Panc1 (cell line): ENCODE measurements around the gene MRC1. TPM values are rescaled to one million over a fixed set of nuclear protein-coding genes. Genes with fewer than 3 reads are reported as not detected.

ENCODE experiments used
- ATAC-seq: fragments of 200-7000 bp; cut with Tn5 transposase; 2 replicates; pipeline ENCODE4 v1.9.1; 2020; ENCODE audit warnings: mild to moderate bottlenecking, moderate library complexity
- Bru-seq: library from RNA; stranded (reverse); fragments of 400-500 nt; gene quantifications from one replicate; lab custom pipeline; 2021; lab: Mats Ljungman, UMichigan
- BruChase-seq, 2 experiments: library from RNA; stranded (reverse); fragments of 400-500 nt; gene quantifications; one replicate each; lab custom pipeline; 2021; lab: Mats Ljungman, UMichigan
- BruUV-seq: library from RNA; stranded (reverse); fragments of 400-500 nt; replicated peaks from 2 replicates; lab custom pipeline; 2021; lab: Mats Ljungman, UMichigan
- CTCF ChIA-PET: fragments of 300-600 bp; sonication (Branson Sonifier 250); formaldehyde crosslinking; loops from one replicate; lab custom pipeline; 2022; ENCODE audit warnings: antibody characterized with exemption; lab: Charles Lee
- POLR2A ChIA-PET: fragments of 300-600 bp; sonication (Branson Sonifier 250); formaldehyde crosslinking; loops from one replicate; lab custom pipeline; 2022; ENCODE audit warnings: antibody characterized with exemption; lab: Charles Lee
- DNase-seq: peaks from one replicate; pipeline ENCODE4 v3.0.0-alpha.2; 2010; ENCODE audit warnings: low read depth, low spot score
- H3K27ac ChIP-seq: 2 replicates; pipeline ENCODE4 v1.5.1; 2011; ENCODE audit warnings: mild to moderate bottlenecking, low read length, inconsistent platforms
- H3K27me3 ChIP-seq: fragments of 200-500 bp; sonication (Bioruptor generic); 2 replicates; pipeline ENCODE4 v1.6.0; 2014; ENCODE audit warnings: low read length, inconsistent platforms; ENCODE audit not compliant: control insufficient read depth, insufficient read depth
- H3K36me3 ChIP-seq: fragments of 200-500 bp; sonication (Bioruptor generic); 2 replicates; pipeline ENCODE4 v1.5.1; 2014; ENCODE audit warnings: inconsistent platforms, mild to moderate bottlenecking, low read length, moderate library complexity; ENCODE audit not compliant: control insufficient read depth, insufficient read depth
- H3K4me1 ChIP-seq: 2 replicates; pipeline ENCODE4 v1.5.1; 2011; ENCODE audit warnings: inconsistent platforms, mild to moderate bottlenecking, low read length, moderate library complexity; ENCODE audit not compliant: control insufficient read depth, insufficient read depth
- H3K4me3 ChIP-seq, 2 experiments: 2 replicates each; pipeline ENCODE4 v1.5.1; 2011 to 2012; ENCODE audit warnings: low read depth in 2 of 2, low read length in 2 of 2, mild to moderate bottlenecking in 2 of 2, inconsistent platforms in 1 of 2, moderate library complexity in 1 of 2
- H3K9me3 ChIP-seq: fragments of 200-500 bp; sonication (Bioruptor generic); 2 replicates; pipeline ENCODE4 v1.5.1; 2014; ENCODE audit warnings: low read depth, mild to moderate bottlenecking, inconsistent platforms, low read length, moderate library complexity; ENCODE audit not compliant: control insufficient read depth, insufficient read depth
- POLR2AphosphoS5 ChIP-seq: IDR thresholded peaks from 2 replicates; pipeline ENCODE4 v1.6.1; 2012; ENCODE audit warnings: mild to moderate bottlenecking, low read depth, low read length, moderate library complexity
- SIN3A ChIP-seq: IDR thresholded peaks from 2 replicates; pipeline ENCODE4 v1.6.1; 2012; ENCODE audit warnings: low read depth, mild to moderate bottlenecking, low read length, moderate library complexity, borderline replicate concordance; ENCODE audit not compliant: insufficient read depth
- TCF7L2 ChIP-seq: IDR thresholded peaks from 2 replicates; pipeline ENCODE4 v1.6.1; 2011; ENCODE audit warnings: mild to moderate bottlenecking, low read depth, low read length, inconsistent platforms
- in situ Hi-C: cut with HindIII; loops from 2 replicates; pipeline ENCODE4 v1.10.0; 2016; ENCODE audit warnings: low sequenced_read_pairs, low pct_unique_long_range_greater_than_20kb
- intact Hi-C: fragments of 100-400 bp; cut with micrococcal nuclease; formaldehyde crosslinking; loops from one replicate; pipeline ENCODE4 v1.10.0; 2022; ENCODE audit not compliant: unreplicated experiment
- long read RNA-seq: library from polyadenylated mRNA; unstranded; transcript quantifications from one replicate; pipeline ENCODE4 v2.0.0, GENCODE V29; 2021; ENCODE audit not compliant: unreplicated experiment
- polyA plus RNA-seq: library from polyadenylated mRNA; unstranded; fragments of >200 nt; gene quantifications from one replicate; pipeline ENCODE4 v1.2.1, GENCODE V29; 2012; ENCODE audit warnings: missing spikeins; ENCODE audit not compliant: insufficient read length
- total RNA-seq: library from RNA; stranded (reverse); gene quantifications from one replicate; pipeline ENCODE4 v1.2.1, GENCODE V29; 2021; ENCODE audit not compliant: unreplicated experiment
- TF ChIP-seq, protein P1 (sequence below): fragments of 450-650 bp; IDR thresholded peaks from 2 replicates; pipeline ENCODE4 v1.5.1; 2017; ENCODE audit warnings: mild to moderate bottlenecking
- TF ChIP-seq, protein P2 (sequence below), 2 experiments: IDR thresholded peaks; 2 replicates each; pipeline ENCODE4 v1.6.1; 2011 to 2012; ENCODE audit warnings: low read depth in 2 of 2, control low read depth in 1 of 2, low read length in 1 of 2, mild to moderate bottlenecking in 1 of 2, moderate library complexity in 1 of 2; ENCODE audit not compliant: insufficient read depth in 1 of 2

Gene MRC1
- total RNA-seq: 0.21 TPM
- polyA plus RNA-seq: not detected
- Bru-seq, nascent RNA: percentile 12 among the genes with signal in this experiment
- percentile 14 among the genes with signal in this experiment for BruChase-seq, experiment 1, labeled RNA remaining after a 2-hour chase
- BruChase-seq, experiment 2, labeled RNA remaining after a 6-hour chase: percentile 12 among the genes with signal in this experiment
- long read RNA-seq: 0 reads

DNA sequence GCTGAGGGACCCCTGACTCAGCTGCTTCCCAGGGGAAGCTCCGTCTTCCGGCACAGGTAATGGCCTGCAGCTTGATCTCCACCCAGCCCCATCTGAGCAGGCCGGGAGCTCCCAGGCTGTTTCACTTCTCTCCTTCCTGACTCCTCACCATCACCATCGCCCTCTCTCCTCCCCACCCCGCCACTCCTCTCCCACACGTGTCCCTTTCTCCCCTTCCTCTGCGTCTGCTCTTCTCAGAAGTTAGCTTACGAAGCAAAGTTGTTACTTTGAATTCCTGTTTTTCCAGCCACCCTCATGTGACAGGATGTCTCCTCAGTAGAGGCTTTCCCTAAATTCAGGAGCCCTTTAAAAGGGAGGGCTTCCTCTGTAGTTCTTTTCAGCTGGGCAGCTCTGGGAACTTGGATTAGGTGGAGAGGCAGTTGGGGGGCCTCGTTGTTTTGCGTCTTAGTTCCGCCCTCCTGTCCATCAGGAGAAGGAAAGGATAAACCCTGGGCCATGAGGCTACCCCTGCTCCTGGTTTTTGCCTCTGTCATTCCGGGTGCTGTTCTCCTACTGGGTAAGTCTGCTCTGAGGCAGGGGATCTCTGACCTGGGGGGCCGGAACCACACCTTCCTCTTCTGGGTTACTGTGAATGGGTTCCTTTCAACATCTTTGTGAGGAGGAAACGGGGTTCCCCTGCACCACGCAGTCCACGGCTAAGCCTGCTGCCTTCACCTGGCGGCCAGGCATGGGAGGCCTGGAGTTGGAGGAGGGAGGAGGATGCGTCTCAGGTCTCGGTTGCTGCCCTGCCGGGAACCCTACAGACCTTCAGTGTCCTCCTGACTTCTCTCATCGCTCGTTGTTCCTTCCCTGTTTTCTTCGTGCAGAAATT lies at the start of gene MRC1:
Gene MRC1, plus strand, starts transcription at position 378 of the 871 bp plus-strand sequence. Its CDS starts 118 bp downstream, at position 496.
- no peak for TF ChIP-seq TCF7L2
- no peak for TF ChIP-seq POLR2AphosphoS5
- TF ChIP-seq, protein P1, sequence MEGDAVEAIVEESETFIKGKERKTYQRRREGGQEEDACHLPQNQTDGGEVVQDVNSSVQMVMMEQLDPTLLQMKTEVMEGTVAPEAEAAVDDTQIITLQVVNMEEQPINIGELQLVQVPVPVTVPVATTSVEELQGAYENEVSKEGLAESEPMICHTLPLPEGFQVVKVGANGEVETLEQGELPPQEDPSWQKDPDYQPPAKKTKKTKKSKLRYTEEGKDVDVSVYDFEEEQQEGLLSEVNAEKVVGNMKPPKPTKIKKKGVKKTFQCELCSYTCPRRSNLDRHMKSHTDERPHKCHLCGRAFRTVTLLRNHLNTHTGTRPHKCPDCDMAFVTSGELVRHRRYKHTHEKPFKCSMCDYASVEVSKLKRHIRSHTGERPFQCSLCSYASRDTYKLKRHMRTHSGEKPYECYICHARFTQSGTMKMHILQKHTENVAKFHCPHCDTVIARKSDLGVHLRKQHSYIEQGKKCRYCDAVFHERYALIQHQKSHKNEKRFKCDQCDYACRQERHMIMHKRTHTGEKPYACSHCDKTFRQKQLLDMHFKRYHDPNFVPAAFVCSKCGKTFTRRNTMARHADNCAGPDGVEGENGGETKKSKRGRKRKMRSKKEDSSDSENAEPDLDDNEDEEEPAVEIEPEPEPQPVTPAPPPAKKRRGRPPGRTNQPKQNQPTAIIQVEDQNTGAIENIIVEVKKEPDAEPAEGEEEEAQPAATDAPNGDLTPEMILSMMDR: no peak
- TF ChIP-seq SIN3A: no peak
- TF ChIP-seq, protein P2, sequence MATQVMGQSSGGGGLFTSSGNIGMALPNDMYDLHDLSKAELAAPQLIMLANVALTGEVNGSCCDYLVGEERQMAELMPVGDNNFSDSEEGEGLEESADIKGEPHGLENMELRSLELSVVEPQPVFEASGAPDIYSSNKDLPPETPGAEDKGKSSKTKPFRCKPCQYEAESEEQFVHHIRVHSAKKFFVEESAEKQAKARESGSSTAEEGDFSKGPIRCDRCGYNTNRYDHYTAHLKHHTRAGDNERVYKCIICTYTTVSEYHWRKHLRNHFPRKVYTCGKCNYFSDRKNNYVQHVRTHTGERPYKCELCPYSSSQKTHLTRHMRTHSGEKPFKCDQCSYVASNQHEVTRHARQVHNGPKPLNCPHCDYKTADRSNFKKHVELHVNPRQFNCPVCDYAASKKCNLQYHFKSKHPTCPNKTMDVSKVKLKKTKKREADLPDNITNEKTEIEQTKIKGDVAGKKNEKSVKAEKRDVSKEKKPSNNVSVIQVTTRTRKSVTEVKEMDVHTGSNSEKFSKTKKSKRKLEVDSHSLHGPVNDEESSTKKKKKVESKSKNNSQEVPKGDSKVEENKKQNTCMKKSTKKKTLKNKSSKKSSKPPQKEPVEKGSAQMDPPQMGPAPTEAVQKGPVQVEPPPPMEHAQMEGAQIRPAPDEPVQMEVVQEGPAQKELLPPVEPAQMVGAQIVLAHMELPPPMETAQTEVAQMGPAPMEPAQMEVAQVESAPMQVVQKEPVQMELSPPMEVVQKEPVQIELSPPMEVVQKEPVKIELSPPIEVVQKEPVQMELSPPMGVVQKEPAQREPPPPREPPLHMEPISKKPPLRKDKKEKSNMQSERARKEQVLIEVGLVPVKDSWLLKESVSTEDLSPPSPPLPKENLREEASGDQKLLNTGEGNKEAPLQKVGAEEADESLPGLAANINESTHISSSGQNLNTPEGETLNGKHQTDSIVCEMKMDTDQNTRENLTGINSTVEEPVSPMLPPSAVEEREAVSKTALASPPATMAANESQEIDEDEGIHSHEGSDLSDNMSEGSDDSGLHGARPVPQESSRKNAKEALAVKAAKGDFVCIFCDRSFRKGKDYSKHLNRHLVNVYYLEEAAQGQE (IDR thresholded peaks at IDR 0.05; ENCODE audit: insufficient read depth in 1 of 2, low read depth in 2 of 2, low read length in 1 of 2): no peak
- ChIA-PET POLR2A (no interaction called here), CTCF (no interaction called here)
- H3K9me3 ChIP-seq: no peaks in the 10 kb centered on the region
- H3K4me1 ChIP-seq: no peaks in the 10 kb centered on the region
- no peak within 1 kb of the TSS for H3K4me3 ChIP-seq
- intact Hi-C loops (no loop called here), in situ Hi-C loops (no loop called here)
- no peak within 1 kb of the TSS for H3K27ac ChIP-seq
- no peak for DNase-seq
- BruUV-seq: no TSS peak
- no peaks in the 10 kb centered on the region for H3K27me3 ChIP-seq
- H3K36me3 ChIP-seq: no peaks in the 10 kb centered on the region
- ATAC-seq: no peak

DNA sequence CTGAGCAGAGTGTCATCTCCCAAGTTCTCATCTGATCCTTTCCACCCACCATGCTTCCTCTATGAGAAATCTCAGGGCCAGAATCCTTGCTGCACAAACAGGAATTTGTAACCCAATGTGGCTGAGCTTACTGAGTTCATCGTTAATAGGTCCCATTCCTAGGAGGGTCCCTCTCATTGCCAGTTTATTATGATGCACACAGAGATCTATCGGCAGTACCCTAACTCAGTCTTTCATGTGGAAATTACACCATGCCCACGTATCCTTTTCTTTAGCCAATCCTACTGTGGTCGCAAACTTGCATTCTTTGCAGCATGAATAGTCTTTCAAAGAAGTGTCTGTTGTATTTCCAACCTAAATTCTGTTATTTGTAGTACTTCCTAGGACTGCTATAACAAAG lies 45.0 kb upstream of the MRC1 start:
- ATAC-seq: no peak
- Histone ChIP-seq H3K4me3 (no peak overlapping the region), H3K27me3 (no peaks in the 10 kb centered on the region), H3K27ac (no peak overlapping the region), H3K36me3 (no peaks in the 10 kb centered on the region), H3K9me3 (no peaks in the 10 kb centered on the region), H3K4me1 (no peaks in the 10 kb centered on the region)
- POLR2A ChIA-PET: no interaction called here
- in situ Hi-C loops: no loop called here
- DNase-seq: no peak
- no TSS peak for BruUV-seq
- CTCF ChIA-PET: interaction anchor here (0.6 kb wide), 1 partner anchor 404 kb away, joined by 3 read pairs; no protein-coding TSS in a partner anchor
- TF ChIP-seq, protein P1: no peak
- TF ChIP-seq, protein P2 (IDR thresholded peaks at IDR 0.05; ENCODE audit: insufficient read depth in 1 of 2, low read depth in 2 of 2, low read length in 1 of 2): no peak
- TF ChIP-seq TCF7L2 (no peak), POLR2AphosphoS5 (no peak), SIN3A (no peak)
- intact Hi-C loops: no loop called here
